Adrenal gland (tissue), 5 donors: Measurements from ENCODE around the gene CABP2.
"Not testable (repeated sequence)": the region's sequence is repeated elsewhere in the genome, so short reads cannot be mapped to it uniquely, and the experiment has no call there.

ENCODE experiments used
- POLR2A ChIP-seq, 2 donors: fragments of 450-650 bp; IDR thresholded peaks; one replicate each; pipeline ENCODE4 v1.6.1; 2017; ENCODE audit warnings: antibody characterized with exemption in 2 of 2, mild to moderate bottlenecking in 2 of 2, moderate library complexity in 1 of 2
- TF ChIP-seq, protein P1 (sequence below), 6 experiments: fragments of 450-650 bp in 4 of 6; fragments of 200-600 bp in 2 of 6; sonication (generic) in 1 of 6; IDR thresholded peaks; 1 replicate in 5 of 6; 2 replicates in 1 of 6; pipeline versions ENCODE4 v1.5.1 to v1.8.0; 2016 to 2021; ENCODE audit warnings: antibody characterized with exemption in 6 of 6, mild to moderate bottlenecking in 2 of 6, moderate library complexity in 1 of 6
- donor health status: DM: no; HTN: no; CAD: no.

DNA sequence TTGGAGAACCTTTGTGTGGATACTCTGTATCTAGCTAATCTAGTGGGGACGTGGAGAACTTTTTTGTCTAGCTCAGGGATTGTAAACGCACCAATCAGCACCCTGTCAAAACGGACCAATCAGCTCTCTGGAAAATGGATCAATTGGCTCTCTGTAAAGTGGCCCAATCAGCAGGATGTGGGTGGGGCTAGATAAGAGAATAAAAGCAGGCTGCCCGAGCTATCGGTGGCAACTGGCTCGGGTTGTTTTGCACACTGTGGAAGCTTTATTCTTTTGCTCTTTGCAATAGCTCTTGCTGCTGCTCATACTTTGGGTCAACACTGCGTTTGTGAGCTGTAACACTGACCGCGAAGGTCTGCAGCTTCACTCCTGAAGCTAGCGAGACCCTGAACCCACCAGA lies 46.6 kb downstream of the CABP2 start:
- TF ChIP-seq, protein P1, sequence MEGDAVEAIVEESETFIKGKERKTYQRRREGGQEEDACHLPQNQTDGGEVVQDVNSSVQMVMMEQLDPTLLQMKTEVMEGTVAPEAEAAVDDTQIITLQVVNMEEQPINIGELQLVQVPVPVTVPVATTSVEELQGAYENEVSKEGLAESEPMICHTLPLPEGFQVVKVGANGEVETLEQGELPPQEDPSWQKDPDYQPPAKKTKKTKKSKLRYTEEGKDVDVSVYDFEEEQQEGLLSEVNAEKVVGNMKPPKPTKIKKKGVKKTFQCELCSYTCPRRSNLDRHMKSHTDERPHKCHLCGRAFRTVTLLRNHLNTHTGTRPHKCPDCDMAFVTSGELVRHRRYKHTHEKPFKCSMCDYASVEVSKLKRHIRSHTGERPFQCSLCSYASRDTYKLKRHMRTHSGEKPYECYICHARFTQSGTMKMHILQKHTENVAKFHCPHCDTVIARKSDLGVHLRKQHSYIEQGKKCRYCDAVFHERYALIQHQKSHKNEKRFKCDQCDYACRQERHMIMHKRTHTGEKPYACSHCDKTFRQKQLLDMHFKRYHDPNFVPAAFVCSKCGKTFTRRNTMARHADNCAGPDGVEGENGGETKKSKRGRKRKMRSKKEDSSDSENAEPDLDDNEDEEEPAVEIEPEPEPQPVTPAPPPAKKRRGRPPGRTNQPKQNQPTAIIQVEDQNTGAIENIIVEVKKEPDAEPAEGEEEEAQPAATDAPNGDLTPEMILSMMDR (IDR thresholded peaks at IDR 0.05) = not testable (repeated sequence)
- not testable (repeated sequence) for TF ChIP-seq POLR2A (IDR thresholded peaks at IDR 0.05)
